Regular cardiac myocyte (primary cell): ENCODE measurements around the gene LPIN1. TPM values are rescaled to one million over a fixed set of nuclear protein-coding genes. Genes with fewer than 3 reads are reported as not detected.

Experiments
- total RNA-seq: library from RNA; depleted of rRNA; stranded (reverse); fragments of >200 nt; gene quantifications from 2 replicates; pipeline ENCODE4 v1.2.3, GENCODE V29; 2014

The LPIN1 gene
- total RNA-seq = 26.8 and 31.9 TPM in 2 replicates

DNA sequence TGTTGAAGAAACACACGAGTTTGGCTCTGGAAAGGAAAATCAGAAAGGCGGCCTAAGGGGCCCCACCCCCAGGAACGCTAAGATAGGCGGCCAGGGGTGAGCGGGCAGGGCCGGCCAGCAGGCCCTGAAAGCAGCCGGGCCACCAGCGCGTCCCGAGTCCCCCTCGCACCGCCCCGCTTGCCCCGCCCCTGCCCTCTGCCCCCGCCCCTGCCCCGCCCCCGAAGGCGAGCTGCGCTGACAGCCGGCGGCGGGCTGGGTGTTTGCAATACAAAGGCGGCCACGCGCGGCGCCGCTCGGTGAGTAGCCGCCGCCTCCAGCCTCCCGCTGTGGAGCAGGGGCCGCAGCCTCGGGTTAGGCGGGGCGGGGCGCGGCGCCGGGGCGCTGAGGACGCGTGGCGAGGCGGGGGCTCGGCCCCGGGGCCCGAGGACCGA, at the start of gene LPIN1:
Gene LPIN1 (plus strand): TSS at position 257 of the 431 bp plus-strand sequence. CDS start 18,910 bp downstream, outside the sequence.

Other genes starting within 250 kb of the LPIN1 start
- gene GREB1, start 212.6 kb upstream of the LPIN1 start, total RNA-seq = 0.96 and 3.9 TPM in 2 replicates
- not detected in 2 replicates for gene NTSR2, start 76.4 kb upstream of the LPIN1 start, total RNA-seq